ENCODE data around the gene SLC44A3.

Gene SLC44A3

GRCh38 chr1:94801919-94802546 is 18.1 kb upstream of the SLC44A3 start:
- DNase-seq, result no peak

GRCh38 chr1:94803106-94803505 is 17.1 kb upstream of the SLC44A3 start:
- no peak for DNase-seq

GRCh38 chr1:94803517-94804441 is 16.4 kb upstream of the SLC44A3 start:
- no peak for DNase-seq

GRCh38 chr1:94804442-94804837 is 15.7 kb upstream of the SLC44A3 start:
- DNase-seq, result no peak

GRCh38 chr1:94805912-94806311 is 14.2 kb upstream of the SLC44A3 start:
- peak; percentile 42 for DNase-seq

- DNase-seq, result no peak
Measured at GRCh38 chr1:94806441-94806871, 13.7 kb upstream of the SLC44A3 start.

- no peak for DNase-seq
Measured at GRCh38 chr1:94807742-94808491, 12.2 kb upstream of the SLC44A3 start.

GRCh38 chr1:94808669-94809068 is 11.5 kb upstream of the SLC44A3 start:
- DNase-seq, result no peak

- no peak for DNase-seq
Measured at GRCh38 chr1:94812985-94813384, 7.2 kb upstream of the SLC44A3 start.

- DNase-seq, result no peak
Measured at GRCh38 chr1:94816030-94816429, 4.1 kb upstream of the SLC44A3 start.

- no peak for DNase-seq
Measured at GRCh38 chr1:94817712-94818111, 2.4 kb upstream of the SLC44A3 start.

GRCh38 chr1:94819238-94819944 is 766 bp upstream of the SLC44A3 start:
- DNase-seq, result no peak

- no peak for DNase-seq
Measured at GRCh38 chr1:94820936-94821335, 779 bp downstream of the SLC44A3 start.

- DNase-seq, result no peak
Measured at GRCh38 chr1:94821636-94822305, 1.6 kb downstream of the SLC44A3 start.

- no peak for DNase-seq
Measured at GRCh38 chr1:94823116-94823515, 3.0 kb downstream of the SLC44A3 start.

GRCh38 chr1:94825936-94826335 is 5.8 kb downstream of the SLC44A3 start:
- no peak for DNase-seq

- DNase-seq, result no peak
Measured at GRCh38 chr1:94827434-94827833, 7.3 kb downstream of the SLC44A3 start.

GRCh38 chr1:94828251-94828650 is 8.1 kb downstream of the SLC44A3 start:
- no peak for DNase-seq

- no peak for DNase-seq
Measured at GRCh38 chr1:94831641-94832040, 11.5 kb downstream of the SLC44A3 start.

GRCh38 chr1:94832446-94832845 is 12.3 kb downstream of the SLC44A3 start:
- DNase-seq, result no peak

GRCh38 chr1:94832931-94833585 is 12.9 kb downstream of the SLC44A3 start:
- DNase-seq, result no peak

- DNase-seq, result no peak
Measured at GRCh38 chr1:94836891-94837290, 16.7 kb downstream of the SLC44A3 start.
